ENCODE measurements around the gene ICAM2.

The ICAM2 gene

DNA sequence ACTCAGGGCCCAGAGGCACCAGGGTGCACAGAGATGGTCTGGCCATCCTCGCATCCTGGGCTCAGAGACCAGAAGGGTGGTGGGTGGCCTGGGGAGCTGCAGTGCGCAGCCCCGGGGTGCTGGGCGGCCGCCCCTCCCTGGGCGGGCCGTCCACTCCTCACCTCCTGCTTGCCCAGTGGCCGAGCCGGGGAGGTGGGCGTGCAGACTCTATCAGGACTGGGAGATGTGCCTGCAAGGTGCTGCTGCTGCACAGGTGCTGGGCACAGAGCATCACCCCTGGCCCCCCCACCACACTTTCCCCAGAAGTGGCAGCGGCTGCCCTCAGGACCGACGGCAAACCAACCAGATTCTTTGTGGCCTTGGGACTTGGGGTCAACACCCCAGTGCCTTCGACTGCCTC lies 47.6 kb downstream of the ICAM2 start, which contains the start of gene SCN4A:
TSS of gene SCN4A (minus strand) at position 123 of the 400 bp plus-strand sequence. CDS start at position 46, 77 bp downstream.
- no peak for TF ChIP-seq EZH2phosphoT487 (conservative IDR thresholded peaks at IDR 0.05; ENCODE audit: low read length)
- TF ChIP-seq, protein P1, sequence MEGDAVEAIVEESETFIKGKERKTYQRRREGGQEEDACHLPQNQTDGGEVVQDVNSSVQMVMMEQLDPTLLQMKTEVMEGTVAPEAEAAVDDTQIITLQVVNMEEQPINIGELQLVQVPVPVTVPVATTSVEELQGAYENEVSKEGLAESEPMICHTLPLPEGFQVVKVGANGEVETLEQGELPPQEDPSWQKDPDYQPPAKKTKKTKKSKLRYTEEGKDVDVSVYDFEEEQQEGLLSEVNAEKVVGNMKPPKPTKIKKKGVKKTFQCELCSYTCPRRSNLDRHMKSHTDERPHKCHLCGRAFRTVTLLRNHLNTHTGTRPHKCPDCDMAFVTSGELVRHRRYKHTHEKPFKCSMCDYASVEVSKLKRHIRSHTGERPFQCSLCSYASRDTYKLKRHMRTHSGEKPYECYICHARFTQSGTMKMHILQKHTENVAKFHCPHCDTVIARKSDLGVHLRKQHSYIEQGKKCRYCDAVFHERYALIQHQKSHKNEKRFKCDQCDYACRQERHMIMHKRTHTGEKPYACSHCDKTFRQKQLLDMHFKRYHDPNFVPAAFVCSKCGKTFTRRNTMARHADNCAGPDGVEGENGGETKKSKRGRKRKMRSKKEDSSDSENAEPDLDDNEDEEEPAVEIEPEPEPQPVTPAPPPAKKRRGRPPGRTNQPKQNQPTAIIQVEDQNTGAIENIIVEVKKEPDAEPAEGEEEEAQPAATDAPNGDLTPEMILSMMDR (IDR thresholded peaks at IDR 0.05; ENCODE audit: insufficient read depth, low read length, poor library complexity, severe bottlenecking), result no peak
- no peaks in the 10 kb centered on the region for H4K20me1 ChIP-seq (ENCODE audit: low read depth, low read length)
- no peak within 1 kb of the TSS for H3K4me2 ChIP-seq (ENCODE audit: low read depth, low read length, poor library complexity, severe bottlenecking)
- H3K9me3 ChIP-seq (ENCODE audit: insufficient read depth, low read length), result no peaks in the 10 kb centered on the region
- no peaks in the 10 kb centered on the region for H3K27me3 ChIP-seq (ENCODE audit: low read length)
- H3K79me2 ChIP-seq (ENCODE audit: insufficient read depth, low read length), result no peaks in the 10 kb centered on the region
- no peaks in the 10 kb centered on the region for H3F3A ChIP-seq (ENCODE audit: insufficient read depth)
- no peak within 1 kb of the TSS for H3K27ac ChIP-seq (ENCODE audit: low read depth, low read length)
- no peaks in the 10 kb centered on the region for H3K9me2 ChIP-seq (replicated peaks; ENCODE audit: insufficient read depth, low read length)
- no peaks in the 10 kb centered on the region for H3K36me3 ChIP-seq (ENCODE audit: low read length)
- no peak within 1 kb of the TSS for H3K4me3 ChIP-seq (ENCODE audit: insufficient read depth, low read length, poor library complexity, severe bottlenecking)
- H3K9ac ChIP-seq (ENCODE audit: low read length), result no peak within 1 kb of the TSS
- no peak within 1 kb of the TSS for H2AFZ ChIP-seq (ENCODE audit: low read depth, low read length, severe bottlenecking)

DNA sequence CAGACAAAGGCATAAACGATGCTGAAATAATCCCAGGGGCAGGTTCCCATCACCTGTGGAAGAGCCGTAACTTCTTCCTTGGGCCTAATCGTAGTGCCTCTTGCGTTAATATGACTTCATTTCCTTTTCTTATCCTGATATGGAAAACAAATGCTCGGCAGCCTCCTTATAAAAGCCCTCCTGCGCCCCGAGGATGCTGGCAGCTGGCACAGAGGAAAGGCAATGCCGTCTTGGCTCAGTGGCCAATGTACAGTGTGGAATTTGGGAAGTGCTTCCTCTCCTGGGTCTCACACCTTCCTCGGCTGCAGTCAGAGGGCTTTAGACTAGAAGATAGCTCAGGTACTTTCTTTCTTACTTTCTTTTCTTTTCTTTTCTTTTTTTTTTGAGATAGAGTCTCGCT lies 51.2 kb downstream of the ICAM2 start:
- Histone ChIP-seq H2AFZ (ENCODE audit: low read depth, low read length, severe bottlenecking) (no peak overlapping the region), H3K27ac (ENCODE audit: low read depth, low read length) (no peak overlapping the region), H3K36me3 (ENCODE audit: low read length) (no peaks in the 10 kb centered on the region), H3K27me3 (ENCODE audit: low read length) (no peaks in the 10 kb centered on the region), H3K79me2 (ENCODE audit: insufficient read depth, low read length) (no peaks in the 10 kb centered on the region), H3F3A (ENCODE audit: insufficient read depth) (no peaks in the 10 kb centered on the region), H3K4me2 (ENCODE audit: low read depth, low read length, poor library complexity, severe bottlenecking) (no peak overlapping the region), H3K4me3 (ENCODE audit: insufficient read depth, low read length, poor library complexity, severe bottlenecking) (no peak overlapping the region), H3K9me3 (ENCODE audit: insufficient read depth, low read length) (no peaks in the 10 kb centered on the region), H3K9me2 (replicated peaks; ENCODE audit: insufficient read depth, low read length) (no peaks in the 10 kb centered on the region), H4K20me1 (ENCODE audit: low read depth, low read length) (no peaks in the 10 kb centered on the region), H3K9ac (ENCODE audit: low read length) (no peak overlapping the region)
- TF ChIP-seq, protein P1 (IDR thresholded peaks at IDR 0.05; ENCODE audit: insufficient read depth, low read length, poor library complexity, severe bottlenecking), result no peak
- TF ChIP-seq EZH2phosphoT487 (conservative IDR thresholded peaks at IDR 0.05; ENCODE audit: low read length), result no peak

GRCh38 chr17:63967953-63968352 lies 52.5 kb downstream of the ICAM2 start:
- Histone ChIP-seq H3K9ac (ENCODE audit: low read length) (no peak overlapping the region), H3K4me2 (ENCODE audit: low read depth, low read length, poor library complexity, severe bottlenecking) (no peak overlapping the region), H3F3A (ENCODE audit: insufficient read depth) (no peaks in the 10 kb centered on the region), H2AFZ (ENCODE audit: low read depth, low read length, severe bottlenecking) (no peak overlapping the region), H4K20me1 (ENCODE audit: low read depth, low read length) (no peaks in the 10 kb centered on the region), H3K9me3 (ENCODE audit: insufficient read depth, low read length) (no peaks in the 10 kb centered on the region), H3K4me3 (ENCODE audit: insufficient read depth, low read length, poor library complexity, severe bottlenecking) (no peak overlapping the region), H3K27ac (ENCODE audit: low read depth, low read length) (no peak overlapping the region), H3K79me2 (ENCODE audit: insufficient read depth, low read length) (no peaks in the 10 kb centered on the region), H3K27me3 (ENCODE audit: low read length) (no peaks in the 10 kb centered on the region), H3K9me2 (replicated peaks; ENCODE audit: insufficient read depth, low read length) (no peaks in the 10 kb centered on the region), H3K36me3 (ENCODE audit: low read length) (no peaks in the 10 kb centered on the region)
- no peak for TF ChIP-seq EZH2phosphoT487 (conservative IDR thresholded peaks at IDR 0.05; ENCODE audit: low read length)
- TF ChIP-seq, protein P1 (IDR thresholded peaks at IDR 0.05; ENCODE audit: insufficient read depth, low read length, poor library complexity, severe bottlenecking), result no peak
